Fibroblast of villous mesenchyme (primary cell): Measurements from ENCODE around the gene SNX18. TPM values are rescaled to one million over a fixed set of nuclear protein-coding genes. Genes with fewer than 3 reads are reported as not detected.

ENCODE experiments used
- DNase-seq: peaks from one replicate; pipeline ENCODE4 v3.0.0-alpha.2; 2010; ENCODE audit warnings: low read depth
- H3K4me3 ChIP-seq: 2 replicates; pipeline ENCODE4 v1.5.1; 2011; ENCODE audit warnings: low read depth, mild to moderate bottlenecking, low read length
- CTCF ChIP-seq: IDR thresholded peaks from 2 replicates; pipeline ENCODE4 v1.5.1; 2012; ENCODE audit warnings: low read depth, mild to moderate bottlenecking, low read length; ENCODE audit not compliant: insufficient read depth
- total RNA-seq: library from RNA; depleted of rRNA; stranded (reverse); fragments of >200 nt; gene quantifications from 2 replicates; pipeline ENCODE4 v1.2.3, GENCODE V29; 2012

The SNX18 gene
- total RNA-seq, 1 donor, result 51.0 TPM

GRCh38 chr5:54573812-54574489, 56.4 kb downstream of the SNX18 start:
- no peak for TF ChIP-seq CTCF
- no peak overlapping the region for H3K4me3 ChIP-seq
- DNase-seq, result no peak

DNA sequence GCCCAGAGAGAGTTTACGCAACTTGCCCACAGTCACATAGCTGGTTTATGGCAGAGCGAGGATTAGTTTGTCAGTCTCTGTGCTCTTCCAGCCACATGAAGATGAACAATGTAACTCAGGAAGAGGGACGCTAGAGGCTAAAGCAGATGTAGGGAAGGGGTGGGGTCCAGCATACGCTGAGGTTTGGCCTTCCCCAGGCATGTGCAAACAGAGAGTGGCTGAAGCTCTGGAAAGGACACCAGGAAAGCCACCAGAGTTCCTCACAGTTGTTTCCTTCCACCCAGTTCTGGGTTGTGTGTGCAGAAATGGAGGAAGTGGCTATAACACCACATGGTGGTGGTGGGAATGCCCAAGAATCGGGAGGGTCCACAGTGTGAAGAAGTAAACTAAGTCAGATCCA, 60.0 kb downstream of the SNX18 start:
- no peak overlapping the region for H3K4me3 ChIP-seq
- peak; percentile 35 for DNase-seq
- no peak for TF ChIP-seq CTCF

DNA sequence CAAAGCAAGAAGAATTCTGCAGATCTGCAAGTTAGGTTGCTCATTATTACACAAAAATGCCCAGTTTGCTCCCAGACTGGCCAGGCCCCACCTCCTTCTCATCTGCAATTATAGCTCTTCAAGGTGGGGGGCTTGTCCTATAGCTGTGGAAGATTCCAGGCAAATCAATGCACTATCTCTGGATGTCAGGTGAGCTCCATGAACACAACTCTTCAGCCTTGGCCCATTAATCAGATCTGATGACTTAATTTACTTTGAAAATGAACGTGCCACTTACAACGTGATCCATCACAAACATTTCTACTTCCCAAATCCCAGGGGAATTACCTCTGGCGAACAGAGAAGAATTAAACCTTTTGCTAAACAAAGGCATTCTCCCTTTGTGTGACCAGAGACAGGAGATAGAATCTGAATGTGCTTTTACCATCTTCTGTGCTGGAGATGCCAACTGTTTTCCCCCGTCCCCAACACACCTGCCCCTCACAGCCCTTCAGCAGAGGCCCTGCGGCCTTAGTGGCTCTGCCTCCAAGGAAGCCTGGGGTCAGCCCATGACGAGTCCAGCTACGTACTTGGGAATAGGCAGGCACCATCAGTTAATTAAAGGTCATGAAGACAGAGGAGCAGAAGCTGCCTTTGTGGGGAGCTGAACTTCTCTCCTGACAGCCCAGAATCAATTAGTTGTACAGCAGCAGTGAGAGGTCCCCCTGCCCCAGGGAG, 60.5 kb downstream of the SNX18 start:
- DNase-seq, result no peak
- TF ChIP-seq CTCF, result no peak
- H3K4me3 ChIP-seq, result no peak overlapping the region

GRCh38 chr5:54579591-54580295, 62.2 kb downstream of the SNX18 start:
- H3K4me3 ChIP-seq, result no peak overlapping the region
- TF ChIP-seq CTCF, result no peak
- no peak for DNase-seq

DNA sequence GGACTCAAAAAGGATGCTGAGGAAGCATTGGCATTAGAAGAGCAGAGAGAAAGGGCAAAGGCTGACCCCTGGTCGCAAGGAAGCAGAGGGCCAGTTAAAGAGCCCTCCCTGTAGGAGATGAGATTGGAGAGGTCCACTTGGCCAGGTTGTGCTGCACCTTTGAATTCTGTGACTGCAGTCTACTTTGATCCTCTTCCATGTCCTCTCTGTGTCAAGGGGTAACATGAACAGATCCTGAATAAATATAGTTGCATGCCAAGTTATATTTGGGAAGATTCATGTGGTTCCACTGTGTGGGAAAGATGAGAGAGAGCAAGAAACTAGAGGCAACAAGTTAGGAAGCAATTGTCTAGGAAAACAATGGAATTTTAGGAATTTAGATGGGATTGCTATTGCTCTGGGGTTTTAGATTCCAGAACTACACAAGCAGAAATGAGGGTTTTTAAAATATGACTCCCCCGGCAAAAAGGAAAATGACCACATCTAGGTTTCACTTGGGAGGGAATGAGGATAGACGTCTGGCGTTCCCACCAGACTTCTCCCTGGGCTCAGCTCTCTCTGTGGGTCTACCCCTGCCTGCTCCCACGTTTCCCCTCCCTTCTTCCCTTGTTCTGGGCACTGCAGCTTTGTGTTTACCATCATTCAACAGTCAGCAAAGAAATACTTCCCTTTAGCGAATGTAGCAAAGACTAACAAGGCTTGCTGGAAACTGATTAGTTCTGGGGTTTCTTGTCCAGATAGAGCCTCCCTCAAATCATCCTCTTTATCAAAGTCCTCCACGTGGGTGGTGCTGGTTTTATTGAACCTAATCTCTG, 63.6 kb downstream of the SNX18 start:
- no peak for DNase-seq

More for the DNA sequence above, 63.6 kb downstream of the SNX18 start:
- H3K4me3 ChIP-seq, result no peak overlapping the region
- no peak for TF ChIP-seq CTCF
